ENCODE measurements around the gene AVL9. TPM values are rescaled to one million over a fixed set of nuclear protein-coding genes. Genes with fewer than 3 reads are reported as not detected.

The AVL9 gene
- total and polyA plus RNA-seq, 9 of the 15 experiments (the other 6 are each of a cell fraction or from before 2014, with no cell fraction given): 6.4 to 66.2 (median 30.1) TPM

DNA sequence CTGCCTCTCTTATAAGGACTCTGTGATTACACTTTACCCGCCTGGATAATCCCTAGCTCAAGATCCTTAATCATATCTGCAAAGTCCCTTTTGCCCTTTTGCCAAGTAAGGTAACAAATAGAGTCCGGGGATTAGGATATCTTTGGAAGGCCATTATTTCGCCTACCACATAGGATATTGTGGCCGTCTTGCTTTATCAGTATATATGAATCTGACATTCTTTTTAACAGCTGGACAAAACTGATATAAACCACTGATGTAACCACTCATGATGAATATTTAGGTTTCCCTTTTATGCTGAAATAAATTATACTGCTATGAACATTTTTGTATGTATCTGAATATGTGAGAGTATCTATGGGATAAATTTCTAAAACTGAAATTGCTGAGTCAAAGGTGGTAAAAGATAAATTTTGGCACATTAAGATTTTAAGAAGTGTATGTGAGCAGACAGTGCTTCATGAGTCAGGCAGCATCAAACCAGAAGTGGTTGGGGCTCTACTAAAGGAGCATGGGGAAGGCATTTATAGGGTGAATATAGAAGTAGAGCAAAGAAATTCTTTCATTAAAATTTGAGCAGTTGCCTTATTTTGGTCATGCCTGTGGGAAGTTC is 44.7 kb downstream of the AVL9 start (continued):
- TF ChIP-seq, protein P1, sequence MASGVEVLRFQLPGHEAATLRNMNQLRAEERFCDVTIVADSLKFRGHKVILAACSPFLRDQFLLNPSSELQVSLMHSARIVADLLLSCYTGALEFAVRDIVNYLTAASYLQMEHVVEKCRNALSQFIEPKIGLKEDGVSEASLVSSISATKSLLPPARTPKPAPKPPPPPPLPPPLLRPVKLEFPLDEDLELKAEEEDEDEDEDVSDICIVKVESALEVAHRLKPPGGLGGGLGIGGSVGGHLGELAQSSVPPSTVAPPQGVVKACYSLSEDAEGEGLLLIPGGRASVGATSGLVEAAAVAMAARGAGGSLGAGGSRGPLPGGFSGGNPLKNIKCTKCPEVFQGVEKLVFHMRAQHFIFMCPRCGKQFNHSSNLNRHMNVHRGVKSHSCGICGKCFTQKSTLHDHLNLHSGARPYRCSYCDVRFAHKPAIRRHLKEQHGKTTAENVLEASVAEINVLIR (CRISPR knock-in tag; IDR thresholded peaks at IDR 0.05): no peak
- no peak for TF ChIP-seq KAT8 (IDR thresholded peaks at IDR 0.05; ENCODE audit: low read depth)
- TF ChIP-seq, protein P2, sequence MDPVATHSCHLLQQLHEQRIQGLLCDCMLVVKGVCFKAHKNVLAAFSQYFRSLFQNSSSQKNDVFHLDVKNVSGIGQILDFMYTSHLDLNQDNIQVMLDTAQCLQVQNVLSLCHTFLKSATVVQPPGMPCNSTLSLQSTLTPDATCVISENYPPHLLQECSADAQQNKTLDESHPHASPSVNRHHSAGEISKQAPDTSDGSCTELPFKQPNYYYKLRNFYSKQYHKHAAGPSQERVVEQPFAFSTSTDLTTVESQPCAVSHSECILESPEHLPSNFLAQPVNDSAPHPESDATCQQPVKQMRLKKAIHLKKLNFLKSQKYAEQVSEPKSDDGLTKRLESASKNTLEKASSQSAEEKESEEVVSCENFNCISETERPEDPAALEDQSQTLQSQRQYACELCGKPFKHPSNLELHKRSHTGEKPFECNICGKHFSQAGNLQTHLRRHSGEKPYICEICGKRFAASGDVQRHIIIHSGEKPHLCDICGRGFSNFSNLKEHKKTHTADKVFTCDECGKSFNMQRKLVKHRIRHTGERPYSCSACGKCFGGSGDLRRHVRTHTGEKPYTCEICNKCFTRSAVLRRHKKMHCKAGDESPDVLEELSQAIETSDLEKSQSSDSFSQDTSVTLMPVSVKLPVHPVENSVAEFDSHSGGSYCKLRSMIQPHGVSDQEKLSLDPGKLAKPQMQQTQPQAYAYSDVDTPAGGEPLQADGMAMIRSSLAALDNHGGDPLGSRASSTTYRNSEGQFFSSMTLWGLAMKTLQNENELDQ (CRISPR knock-in tag; IDR thresholded peaks at IDR 0.05; ENCODE audit: borderline replicate concordance): no peak
- TF ChIP-seq ZNF347 (CRISPR knock-in tag; IDR thresholded peaks at IDR 0.05; ENCODE audit: low read depth): no peak
- no peak for TF ChIP-seq POLR2AphosphoS5 (IDR thresholded peaks at IDR 0.05; ENCODE audit: control insufficient read depth, insufficient read depth, low read depth, low read length)
- TF ChIP-seq ADNP (tag; IDR thresholded peaks at IDR 0.05): no peak
- TF ChIP-seq ZNF507 (tag; conservative IDR thresholded peaks at IDR 0.05): no peak
- no peak for TF ChIP-seq FOXA3 (CRISPR knock-in tag; conservative IDR thresholded peaks at IDR 0.05 in 1 of 2, IDR thresholded peaks at IDR 0.05 in 1 of 2)
- TF ChIP-seq CTBP1 (IDR thresholded peaks at IDR 0.05; ENCODE audit: borderline replicate concordance): no peak
- TF ChIP-seq SIN3A (IDR thresholded peaks at IDR 0.05; ENCODE audit: borderline replicate concordance in 2 of 2, control insufficient read depth in 1 of 2, low read depth in 2 of 2, low read length in 2 of 2): no peak
- TF ChIP-seq, protein P3, sequence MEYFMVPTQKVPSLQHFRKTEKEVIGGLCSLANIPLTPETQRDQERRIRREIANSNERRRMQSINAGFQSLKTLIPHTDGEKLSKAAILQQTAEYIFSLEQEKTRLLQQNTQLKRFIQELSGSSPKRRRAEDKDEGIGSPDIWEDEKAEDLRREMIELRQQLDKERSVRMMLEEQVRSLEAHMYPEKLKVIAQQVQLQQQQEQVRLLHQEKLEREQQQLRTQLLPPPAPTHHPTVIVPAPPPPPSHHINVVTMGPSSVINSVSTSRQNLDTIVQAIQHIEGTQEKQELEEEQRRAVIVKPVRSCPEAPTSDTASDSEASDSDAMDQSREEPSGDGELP (CRISPR knock-in tag; IDR thresholded peaks at IDR 0.05; ENCODE audit: borderline replicate concordance): no peak
- TF ChIP-seq FOXA1 (IDR thresholded peaks at IDR 0.05; ENCODE audit: borderline replicate concordance): no peak
- no peak for TF ChIP-seq ZFP1 (CRISPR knock-in tag; IDR thresholded peaks at IDR 0.05)
- no peak for TF ChIP-seq ZNF324 (CRISPR knock-in tag; IDR thresholded peaks at IDR 0.05)
- no peak for TF ChIP-seq NFRKB (IDR thresholded peaks at IDR 0.05; ENCODE audit: low read depth)
- TF ChIP-seq CCNT2 (IDR thresholded peaks at IDR 0.05; ENCODE audit: borderline replicate concordance, extremely low read depth, insufficient read length, low read depth, low read length): no peak
- no peak for TF ChIP-seq ZNF668 (CRISPR knock-in tag; IDR thresholded peaks at IDR 0.05)
- TF ChIP-seq EP400 (IDR thresholded peaks at IDR 0.05): no peak
- no peak for TF ChIP-seq HNRNPUL1 (IDR thresholded peaks at IDR 0.05; ENCODE audit: low read length)
- TF ChIP-seq, protein P4, sequence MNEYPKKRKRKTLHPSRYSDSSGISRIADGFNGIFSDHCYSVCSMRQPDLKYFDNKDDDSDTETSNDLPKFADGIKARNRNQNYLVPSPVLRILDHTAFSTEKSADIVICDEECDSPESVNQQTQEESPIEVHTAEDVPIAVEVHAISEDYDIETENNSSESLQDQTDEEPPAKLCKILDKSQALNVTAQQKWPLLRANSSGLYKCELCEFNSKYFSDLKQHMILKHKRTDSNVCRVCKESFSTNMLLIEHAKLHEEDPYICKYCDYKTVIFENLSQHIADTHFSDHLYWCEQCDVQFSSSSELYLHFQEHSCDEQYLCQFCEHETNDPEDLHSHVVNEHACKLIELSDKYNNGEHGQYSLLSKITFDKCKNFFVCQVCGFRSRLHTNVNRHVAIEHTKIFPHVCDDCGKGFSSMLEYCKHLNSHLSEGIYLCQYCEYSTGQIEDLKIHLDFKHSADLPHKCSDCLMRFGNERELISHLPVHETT (CRISPR knock-in tag; conservative IDR thresholded peaks at IDR 0.05 in 1 of 2, IDR thresholded peaks at IDR 0.05 in 1 of 2): no peak
- no peak for TF ChIP-seq SRSF9 (IDR thresholded peaks at IDR 0.05; ENCODE audit: borderline replicate concordance, low read depth, low read length)
- TF ChIP-seq KDM1A (IDR thresholded peaks at IDR 0.05): 0 out of 4 replicates have a peak, but pooled peaks of 1 of the 2 experiments have one; percentile 12
- TF ChIP-seq CBFA2T2 (conservative IDR thresholded peaks at IDR 0.05): 0 out of 2 replicates have a peak, but pooled peaks have one; percentile 25

Data from K562 (cell line).